ENCODE data around the gene SPNS3.

The SPNS3 gene, protein sequence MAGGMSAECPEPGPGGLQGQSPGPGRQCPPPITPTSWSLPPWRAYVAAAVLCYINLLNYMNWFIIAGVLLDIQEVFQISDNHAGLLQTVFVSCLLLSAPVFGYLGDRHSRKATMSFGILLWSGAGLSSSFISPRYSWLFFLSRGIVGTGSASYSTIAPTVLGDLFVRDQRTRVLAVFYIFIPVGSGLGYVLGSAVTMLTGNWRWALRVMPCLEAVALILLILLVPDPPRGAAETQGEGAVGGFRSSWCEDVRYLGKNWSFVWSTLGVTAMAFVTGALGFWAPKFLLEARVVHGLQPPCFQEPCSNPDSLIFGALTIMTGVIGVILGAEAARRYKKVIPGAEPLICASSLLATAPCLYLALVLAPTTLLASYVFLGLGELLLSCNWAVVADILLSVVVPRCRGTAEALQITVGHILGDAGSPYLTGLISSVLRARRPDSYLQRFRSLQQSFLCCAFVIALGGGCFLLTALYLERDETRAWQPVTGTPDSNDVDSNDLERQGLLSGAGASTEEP

DNA sequence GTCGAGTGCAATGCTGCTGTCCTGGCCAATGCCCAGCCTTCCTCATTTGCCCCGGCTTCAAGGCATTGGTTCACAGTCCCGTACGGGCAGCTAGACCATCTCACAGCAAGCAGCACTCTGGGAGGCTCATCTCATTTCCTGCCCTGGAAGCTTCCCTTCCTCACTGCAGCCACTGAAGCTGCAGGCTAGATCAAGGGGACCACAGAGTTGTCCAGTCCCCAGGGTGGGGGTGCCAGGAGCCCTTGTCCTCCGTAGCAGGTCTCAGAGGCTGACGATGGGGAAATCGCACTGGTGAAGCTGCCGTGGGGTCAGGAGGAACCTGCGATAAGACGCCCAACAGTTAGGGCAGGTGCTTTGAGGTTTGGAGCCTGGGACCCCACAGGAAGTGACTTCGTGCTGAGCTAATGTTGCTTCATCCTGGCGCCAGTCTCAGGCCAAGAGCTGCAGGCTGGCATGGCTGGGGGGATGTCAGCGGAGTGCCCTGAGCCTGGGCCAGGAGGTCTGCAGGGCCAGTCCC, at the start of gene SPNS3:
SPNS3 (plus strand) TSS at position 426 of the 517 bp plus-strand sequence; CDS start at position 454, 28 bp downstream.
- DNase-seq = no peak

GRCh38 chr17:4386406-4386805, 47.3 kb upstream of the SPNS3 start:
- DNase-seq = no peak

DNA sequence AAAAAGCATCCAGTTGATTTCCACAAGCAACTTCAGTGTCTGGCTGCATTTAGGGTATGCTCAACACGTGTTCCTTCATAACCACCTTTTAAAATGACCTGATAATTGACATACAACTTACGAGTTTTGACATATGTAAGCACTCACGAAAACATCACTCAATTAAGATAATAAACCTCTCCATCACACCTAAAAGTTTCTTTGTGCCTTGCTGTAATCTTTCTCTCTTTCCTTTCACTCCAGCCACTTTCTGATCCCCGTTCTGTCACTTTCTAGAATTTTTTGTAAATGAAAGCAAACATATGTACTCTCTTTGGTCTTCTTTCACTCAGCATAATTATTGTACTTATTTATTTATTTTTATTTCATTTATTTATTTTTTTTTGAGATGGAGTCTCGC, 46.6 kb upstream of the SPNS3 start:
- DNase-seq = no peak

DNA sequence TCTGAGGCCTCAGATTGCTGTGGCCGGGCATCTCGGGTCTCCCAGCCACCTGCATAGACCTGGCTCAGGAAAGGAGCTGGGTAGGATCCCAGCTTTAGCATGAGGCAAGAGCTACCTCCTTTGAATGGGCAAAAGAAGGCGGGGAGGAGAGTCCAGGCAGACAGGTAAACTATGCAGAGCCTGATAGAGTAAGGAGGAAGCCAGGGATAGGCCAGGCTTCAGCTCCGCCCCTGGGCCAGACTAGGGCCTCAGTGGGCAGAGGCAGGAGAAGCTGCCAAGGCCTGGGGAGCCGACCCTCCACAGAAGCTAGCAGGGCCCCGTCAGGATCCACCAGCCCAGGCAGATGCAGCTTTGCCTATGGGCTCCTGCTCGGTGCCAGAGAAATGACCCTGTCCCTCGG, 44.7 kb upstream of the SPNS3 start:
- DNase-seq = no peak

GRCh38 chr17:4393806-4394205, 39.9 kb upstream of the SPNS3 start:
- peak; percentile 16 for DNase-seq

- DNase-seq = no peak
These were observed 39.3 kb upstream of the SPNS3 start for GRCh38 chr17:4394208-4395110.

GRCh38 chr17:4395111-4395478, 38.6 kb upstream of the SPNS3 start:
- DNase-seq = no peak

DNA sequence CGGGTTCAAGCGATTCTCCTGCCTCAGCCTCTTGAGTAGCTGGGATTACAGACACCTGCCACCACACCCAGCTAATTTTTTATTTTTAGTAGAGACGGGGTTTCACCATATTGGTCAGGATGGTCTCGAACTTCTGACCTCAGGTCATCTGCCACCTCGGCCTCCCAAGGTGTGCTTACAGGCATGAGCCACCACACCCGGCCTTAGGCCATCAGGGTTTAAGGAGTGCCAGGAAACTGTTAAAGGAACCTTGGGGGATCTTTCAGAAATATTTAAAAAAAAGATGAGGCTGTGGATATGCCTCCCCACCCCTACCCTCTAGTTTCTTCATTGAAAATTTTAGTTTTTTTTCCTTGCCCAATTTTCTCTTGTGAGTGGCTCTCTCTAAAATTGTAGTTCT, 35.9 kb upstream of the SPNS3 start:
- DNase-seq = no peak

DNA sequence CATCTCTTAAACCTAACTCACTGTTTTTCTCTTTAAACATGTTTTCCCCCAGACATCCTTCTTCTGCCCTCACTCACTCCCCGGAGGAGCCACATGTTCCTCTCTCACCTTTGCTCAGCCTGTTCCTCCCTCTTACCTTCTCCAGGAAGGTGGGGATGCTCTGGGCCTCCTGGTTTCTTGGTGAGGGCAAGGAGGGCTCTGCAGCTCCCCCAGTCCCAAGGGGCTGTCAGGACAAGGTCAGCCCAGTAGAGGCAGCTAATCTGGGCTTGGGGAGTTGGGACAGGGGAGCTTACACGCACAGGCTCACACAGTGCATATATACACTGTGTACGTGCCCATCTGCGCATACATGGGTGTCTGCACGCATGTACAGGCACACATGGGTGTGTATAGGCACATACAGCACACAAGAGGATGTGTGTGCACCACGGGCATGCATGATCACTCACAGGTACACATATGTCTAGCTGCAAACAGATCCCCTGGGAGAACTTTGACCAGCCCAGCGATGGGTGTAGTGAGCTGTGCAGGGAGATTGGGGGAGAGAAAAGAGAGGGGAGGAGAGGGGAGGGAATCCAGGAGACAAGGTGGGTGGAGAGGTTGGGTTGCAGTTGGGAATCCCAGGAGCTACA, 28.6 kb upstream of the SPNS3 start:
- DNase-seq = no peak

GRCh38 chr17:4405699-4406098, 28.0 kb upstream of the SPNS3 start:
- DNase-seq = no peak

GRCh38 chr17:4406386-4406785, 27.4 kb upstream of the SPNS3 start:
- DNase-seq = no peak

- no peak for DNase-seq
These were observed 26.5 kb upstream of the SPNS3 start for GRCh38 chr17:4407216-4407615.

DNA sequence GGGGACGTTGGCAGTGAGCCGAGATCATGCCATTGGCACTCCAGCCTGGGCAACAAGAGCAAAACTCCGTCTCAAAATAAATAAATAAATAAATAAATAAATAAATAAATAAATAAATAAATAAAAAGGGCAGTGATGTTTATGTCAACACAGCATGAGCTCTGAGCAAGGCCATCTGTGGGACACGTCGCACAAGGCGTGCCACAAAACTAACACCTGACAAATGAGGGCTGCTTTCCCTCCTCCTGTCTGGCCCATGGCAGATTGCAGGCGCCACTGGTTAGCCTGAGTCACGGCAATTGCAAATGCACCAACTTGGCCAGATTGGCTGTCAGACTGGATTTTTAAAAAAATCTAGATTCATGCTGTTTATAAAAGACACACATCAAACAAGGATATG, 25.9 kb upstream of the SPNS3 start:
- DNase-seq = peak; percentile 86

GRCh38 chr17:4409659-4410058, 24.1 kb upstream of the SPNS3 start:
- no peak for DNase-seq

- DNase-seq = no peak
These were observed 22.5 kb upstream of the SPNS3 start for GRCh38 chr17:4411201-4411600.

GRCh38 chr17:4412933-4413831, 20.6 kb upstream of the SPNS3 start:
- peak; percentile 87 for DNase-seq

DNA sequence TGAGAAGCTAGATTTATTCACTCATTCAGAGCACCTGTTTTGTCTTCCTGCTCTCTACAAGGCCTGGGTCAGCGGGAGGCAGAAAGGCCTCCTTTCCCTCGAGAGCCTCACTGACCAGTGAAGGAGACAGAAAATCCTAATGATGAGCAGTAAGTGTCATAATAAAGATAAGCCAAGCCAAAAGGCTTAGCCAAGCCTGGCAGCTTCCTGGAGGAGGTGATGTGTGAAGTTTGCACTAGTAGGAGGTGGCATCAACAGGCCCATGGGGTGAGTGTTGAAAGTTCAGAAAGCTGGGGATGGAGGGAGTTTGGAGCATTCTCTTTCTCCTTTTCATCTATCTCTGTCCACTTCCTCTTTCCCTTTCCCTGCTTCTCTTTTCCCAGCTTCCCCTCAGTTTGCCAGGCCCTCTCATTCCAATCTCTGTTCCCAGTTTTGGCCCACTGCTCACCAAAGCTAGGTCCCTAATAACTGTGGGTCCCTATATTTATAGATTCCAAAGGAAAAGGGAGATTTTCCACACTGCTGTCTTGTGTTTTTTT, 16.5 kb upstream of the SPNS3 start:
- no peak for DNase-seq

DNA sequence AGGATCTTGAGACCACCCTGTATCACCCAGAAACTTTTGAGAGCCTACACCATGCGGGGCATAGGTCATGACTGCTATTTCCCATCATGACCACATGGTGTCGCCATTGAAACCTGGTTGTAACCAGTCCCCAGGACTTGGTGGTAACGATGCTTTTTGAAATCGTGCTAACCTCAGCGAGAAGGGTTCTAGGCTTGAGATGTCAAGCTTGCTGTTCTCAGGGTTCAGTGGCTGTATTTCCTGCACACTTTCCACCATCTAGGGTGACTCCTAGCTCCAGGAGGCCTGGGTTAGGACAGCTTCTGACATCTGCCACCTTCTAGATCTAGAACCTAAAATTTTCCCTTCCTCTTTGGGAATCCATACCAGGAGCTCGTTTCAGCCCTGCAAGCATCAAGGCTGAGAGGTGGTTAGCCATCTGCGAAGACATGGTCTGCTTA, 13.0 kb upstream of the SPNS3 start:
- DNase-seq = peak; percentile 83

GRCh38 chr17:4422864-4423263, 10.9 kb upstream of the SPNS3 start:
- no peak for DNase-seq

GRCh38 chr17:4425398-4425797, 8.3 kb upstream of the SPNS3 start:
- no peak for DNase-seq

- no peak for DNase-seq
These were observed 7.1 kb upstream of the SPNS3 start for GRCh38 chr17:4426499-4427208.
